Endothelial cell of umbilical vein (primary cell): ENCODE data around the gene NOP9. TPM values are rescaled to one million over a fixed set of nuclear protein-coding genes. Genes with fewer than 3 reads are reported as not detected.
A peak's percentile ranks its signal among the peaks of the same experiment; 100 is the strongest.

Experiments used
- BruUV-seq: library from RNA; stranded (reverse); fragments of 400-500 nt; replicated peaks from 2 replicates; lab custom pipeline; 2021; lab: Mats Ljungman, UMichigan
- CTCF ChIA-PET: fragments of 300-600, 350-600 bp; sonication (Branson Sonifier 250); formaldehyde crosslinking; loops from one replicate; lab custom pipeline; 2021; ENCODE audit warnings: antibody characterized with exemption, inconsistent platforms; lab: Charles Lee
- POLR2A ChIA-PET: fragments of 300-600, 350-600 bp; sonication (Branson Sonifier 250); formaldehyde crosslinking; loops from one replicate; lab custom pipeline; 2021; ENCODE audit warnings: antibody characterized with exemption, inconsistent platforms; lab: Charles Lee
- DNase-seq: peaks from one replicate; pipeline ENCODE4 v3.0.0-alpha.2; 2011; ENCODE audit warnings: low read depth, low spot score
- FAIRE-seq: peaks from 2 replicates; lab custom pipeline; 2011; peaks lifted over from hg19 to GRCh38; lab: Jason Lieb, UNC
- H2AFZ ChIP-seq: 2 replicates; pipeline ENCODE4 v1.6.0; 2012; ENCODE audit warnings: low read depth, low read length, control low read depth, inconsistent platforms
- H3K27ac ChIP-seq: 2 replicates; pipeline ENCODE4 v1.5.1; 2011; ENCODE audit warnings: low read depth, mild to moderate bottlenecking, control low read depth, low read length, moderate library complexity; ENCODE audit not compliant: insufficient read depth
- H3K27me3 ChIP-seq, 2 experiments: 2 replicates each; pipeline versions ENCODE4 v1.6.0 to v1.6.1; 2011; ENCODE audit warnings: low read length in 2 of 2, mixed read lengths in 1 of 2; ENCODE audit not compliant: control insufficient read depth in 2 of 2, insufficient read depth in 2 of 2
- H3K36me3 ChIP-seq, 2 experiments: 2 replicates in 1 of 2; 3 replicates in 1 of 2; pipeline ENCODE4 v1.5.1; 2011; ENCODE audit warnings: low read length in 2 of 2, mild to moderate bottlenecking in 1 of 2, moderate library complexity in 1 of 2; ENCODE audit not compliant: control insufficient read depth in 2 of 2, insufficient read depth in 2 of 2; ENCODE audit errors: extremely low read depth in 1 of 2
- H3K4me1 ChIP-seq: 3 replicates; pipeline ENCODE4 v1.5.1; 2011; ENCODE audit warnings: mild to moderate bottlenecking, low read length; ENCODE audit not compliant: control insufficient read depth, insufficient read depth; ENCODE audit errors: extremely low read depth
- H3K4me2 ChIP-seq: 2 replicates; pipeline ENCODE4 v1.6.1; 2011; ENCODE audit warnings: low read length, control low read depth, mixed read lengths; ENCODE audit not compliant: insufficient read depth
- H3K4me3 ChIP-seq, 3 experiments: fragments of 200-600 bp in 1 of 3; sonication (generic), shearing (Covaris generic) in 1 of 3; replicated peaks in 1 of 3; 2 replicates each; pipeline ENCODE4 v1.5.1; 2011 to 2016; ENCODE audit warnings: control low read depth in 3 of 3, low read length in 3 of 3, mild to moderate bottlenecking in 2 of 3, inconsistent platforms in 1 of 3, low read depth in 1 of 3, moderate library complexity in 1 of 3; ENCODE audit not compliant: insufficient read depth in 1 of 3
- H3K79me2 ChIP-seq: 2 replicates; pipeline ENCODE4 v1.6.0; 2012; ENCODE audit warnings: low read length, inconsistent platforms; ENCODE audit not compliant: control insufficient read depth, insufficient read depth
- H3K9ac ChIP-seq: replicated peaks from 2 replicates; pipeline ENCODE3; 2011; ENCODE audit warnings: low read length, control low read depth; ENCODE audit not compliant: insufficient read depth; ENCODE audit errors: extremely low read depth
- H3K9me1 ChIP-seq: replicated peaks from 3 replicates; pipeline ENCODE4 v1.6.0; 2011; ENCODE audit warnings: mild to moderate bottlenecking, low read length; ENCODE audit not compliant: control insufficient read depth, insufficient read depth; ENCODE audit errors: extremely low read depth
- H3K9me3 ChIP-seq: replicated peaks from 2 replicates; pipeline ENCODE4 v1.5.1; 2012; ENCODE audit warnings: low read length, inconsistent platforms; ENCODE audit not compliant: control insufficient read depth, insufficient read depth
- H4K20me1 ChIP-seq: replicated peaks from 2 replicates; pipeline ENCODE3; 2011; ENCODE audit warnings: mild to moderate bottlenecking, low read length; ENCODE audit not compliant: control insufficient read depth, insufficient read depth; ENCODE audit errors: extremely low read depth
- EZH2 ChIP-seq: IDR thresholded peaks from 2 replicates; pipeline ENCODE4 v1.6.1; 2012; ENCODE audit warnings: borderline replicate concordance, low read depth, mild to moderate bottlenecking, moderate library complexity, low read length, inconsistent platforms; ENCODE audit not compliant: severe bottlenecking
- FOS ChIP-seq: IDR thresholded peaks from 2 replicates; pipeline ENCODE4 v1.6.1; 2011; ENCODE audit warnings: mild to moderate bottlenecking, low read length, moderate library complexity, borderline replicate concordance; ENCODE audit not compliant: insufficient read depth
- GATA2 ChIP-seq: IDR thresholded peaks from 2 replicates; pipeline ENCODE4 v1.7.0; 2011; ENCODE audit warnings: low read depth, mild to moderate bottlenecking, moderate library complexity, mixed read lengths, low read length; ENCODE audit not compliant: insufficient read length, insufficient read depth
- JUN ChIP-seq: IDR thresholded peaks from 2 replicates; pipeline ENCODE4 v1.6.1; 2011; ENCODE audit warnings: borderline replicate concordance, low read depth; ENCODE audit not compliant: insufficient read length, insufficient read depth
- MYC ChIP-seq: IDR thresholded peaks from one replicate; pipeline ENCODE4 v1.6.1; 2011; ENCODE audit warnings: mild to moderate bottlenecking, low read depth, low read length
- POLR2A ChIP-seq: IDR thresholded peaks from 2 replicates; pipeline ENCODE4 v1.6.1; 2012; ENCODE audit warnings: low read depth, mild to moderate bottlenecking, control low read depth, low read length
- POLR2AphosphoS5 ChIP-seq: IDR thresholded peaks from 2 replicates; pipeline ENCODE4 v1.6.1; 2012; ENCODE audit warnings: low read depth, mild to moderate bottlenecking, control low read depth, low read length, moderate library complexity; ENCODE audit not compliant: insufficient read depth
- dilution Hi-C: fragments of 300-500 bp; cut with MboI; formaldehyde crosslinking; loops from one replicate; pipeline ENCODE4 v1.15.0; 2019; ENCODE audit warnings: low sequenced_read_pairs; ENCODE audit not compliant: extremely low pct_ligation_motif_present
- intact Hi-C: fragments of 100-400 bp; cut with micrococcal nuclease; formaldehyde crosslinking; loops from one replicate; pipeline ENCODE4 v1.10.0; 2022
- polyA plus RNA-seq, 4 experiments: library from polyadenylated mRNA; depleted of rRNA in 3 of 4; stranded (reverse) in 3 of 4; unstranded in 1 of 4; fragments of >200 nt; gene quantifications; 2 replicates each; pipeline versions ENCODE4 v1.2.1 to v1.2.3, GENCODE V29; 2011 to 2012; ENCODE audit warnings: missing spikeins in 1 of 4
- total RNA-seq: library from RNA; stranded (reverse); gene quantifications from 2 replicates; pipeline ENCODE4 v1.2.3, GENCODE V29; 2021
- TF ChIP-seq, protein P1 (sequence below): IDR thresholded peaks from 2 replicates; pipeline ENCODE4 v1.6.1; 2011; ENCODE audit not compliant: insufficient read depth, insufficient read length
- TF ChIP-seq, protein P2 (sequence below), 2 donors: IDR thresholded peaks; 1 replicate in 1 of 2; 2 replicates in 1 of 2; pipeline ENCODE4 v1.5.1; 2011; ENCODE audit warnings: low read length in 2 of 2, mild to moderate bottlenecking in 2 of 2, moderate library complexity in 2 of 2, control low read depth in 1 of 2, inconsistent platforms in 1 of 2, low read depth in 1 of 2; ENCODE audit not compliant: insufficient read depth in 1 of 2; ENCODE audit errors: extremely low read depth in 1 of 2

The NOP9 gene
- total and polyA plus RNA-seq, 2 donors (not counting 3 experiments of a cell fraction or from before 2014, with no cell fraction given), result 16.2 to 31.0 TPM

DNA sequence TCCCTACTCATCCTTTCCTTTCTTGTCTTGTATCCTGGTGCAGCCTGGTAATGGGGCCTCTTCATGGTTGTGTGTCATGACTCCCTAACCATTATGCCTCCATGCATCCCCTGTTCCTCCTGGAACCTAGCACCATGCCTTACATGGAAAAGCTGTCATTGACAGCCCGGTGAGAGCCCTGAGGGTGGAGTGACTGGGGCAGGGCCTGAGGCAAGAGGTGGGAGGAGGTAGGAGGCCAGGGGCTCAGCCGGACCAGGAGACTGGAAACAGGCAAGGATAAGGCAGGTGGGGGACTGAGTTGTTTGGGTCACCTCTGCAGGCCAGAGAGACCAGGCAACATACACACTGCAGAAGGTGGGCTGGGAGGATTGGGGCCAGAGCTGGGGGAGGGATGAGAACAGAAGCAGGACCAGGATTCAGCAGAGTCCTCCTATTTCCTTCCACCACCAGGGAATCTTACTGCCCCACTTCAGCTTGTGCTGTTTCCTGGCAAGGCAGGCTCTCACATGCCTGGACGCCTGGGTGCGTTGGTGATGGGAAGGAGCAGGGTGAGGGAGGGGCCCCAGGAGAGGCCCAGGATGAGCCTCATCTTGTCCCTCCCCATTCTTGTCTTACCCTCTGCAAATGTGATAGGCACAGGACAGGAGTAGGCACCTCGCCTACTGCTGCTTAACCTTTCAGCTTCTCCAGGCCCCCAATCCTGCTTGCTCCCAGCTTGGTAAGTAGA lies 10.1 kb downstream of the NOP9 start, which contains the start of gene LTB4R2:
TSS of gene LTB4R2 (plus strand) at position 603 of the 727 bp plus-strand sequence. CDS start 525 bp downstream, outside the sequence.
- H3K9me1 ChIP-seq, result no peaks in the 10 kb centered on the region
- peak within 1 kb of the TSS; percentile 91 for H3K27ac ChIP-seq
- no peaks in the 10 kb centered on the region for H3K27me3 ChIP-seq
- ChIA-PET CTCF (interaction anchor here (1.1 to 7.4 kb wide), 11 partner anchors 11 to 195 kb away, joined by 3 to 122 read pairs (median 13); partner anchors contain the start of genes CHMP4A, DCAF11, DHRS1 and IRF9), POLR2A (interaction anchor here (1.3 kb wide), 1 partner anchor 67 kb away, joined by 5 read pairs; the partner anchor contains the start of gene TINF2)
- H3K79me2 ChIP-seq, result no peaks in the 10 kb centered on the region
- dilution Hi-C loops, result no loop called here
- BruUV-seq, result no TSS peak
- H3K9me3 ChIP-seq, result no peaks in the 10 kb centered on the region
- H3K9ac ChIP-seq, result peak within 1 kb of the TSS; percentile 17
- DNase-seq, result no peak
- TF ChIP-seq GATA2, result no peak
- TF ChIP-seq FOS, result no peak
- no peak for TF ChIP-seq POLR2A
- no peak for TF ChIP-seq EZH2
- no peak for TF ChIP-seq POLR2AphosphoS5
- no peak for TF ChIP-seq JUN
- no peak for TF ChIP-seq MYC
- TF ChIP-seq, protein P1, sequence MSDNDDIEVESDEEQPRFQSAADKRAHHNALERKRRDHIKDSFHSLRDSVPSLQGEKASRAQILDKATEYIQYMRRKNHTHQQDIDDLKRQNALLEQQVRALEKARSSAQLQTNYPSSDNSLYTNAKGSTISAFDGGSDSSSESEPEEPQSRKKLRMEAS, result no peak
- TF ChIP-seq, protein P2, sequence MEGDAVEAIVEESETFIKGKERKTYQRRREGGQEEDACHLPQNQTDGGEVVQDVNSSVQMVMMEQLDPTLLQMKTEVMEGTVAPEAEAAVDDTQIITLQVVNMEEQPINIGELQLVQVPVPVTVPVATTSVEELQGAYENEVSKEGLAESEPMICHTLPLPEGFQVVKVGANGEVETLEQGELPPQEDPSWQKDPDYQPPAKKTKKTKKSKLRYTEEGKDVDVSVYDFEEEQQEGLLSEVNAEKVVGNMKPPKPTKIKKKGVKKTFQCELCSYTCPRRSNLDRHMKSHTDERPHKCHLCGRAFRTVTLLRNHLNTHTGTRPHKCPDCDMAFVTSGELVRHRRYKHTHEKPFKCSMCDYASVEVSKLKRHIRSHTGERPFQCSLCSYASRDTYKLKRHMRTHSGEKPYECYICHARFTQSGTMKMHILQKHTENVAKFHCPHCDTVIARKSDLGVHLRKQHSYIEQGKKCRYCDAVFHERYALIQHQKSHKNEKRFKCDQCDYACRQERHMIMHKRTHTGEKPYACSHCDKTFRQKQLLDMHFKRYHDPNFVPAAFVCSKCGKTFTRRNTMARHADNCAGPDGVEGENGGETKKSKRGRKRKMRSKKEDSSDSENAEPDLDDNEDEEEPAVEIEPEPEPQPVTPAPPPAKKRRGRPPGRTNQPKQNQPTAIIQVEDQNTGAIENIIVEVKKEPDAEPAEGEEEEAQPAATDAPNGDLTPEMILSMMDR (IDR thresholded peaks at IDR 0.05; ENCODE audit: extremely low read depth in 1 of 2, insufficient read depth in 1 of 2, low read depth in 1 of 2, low read length in 2 of 2), result no peak
- H2AFZ ChIP-seq, result peak within 1 kb of the TSS; percentile 25
- intact Hi-C loops, result no loop called here
- peaks cover 0 to 18% of the 10 kb centered on the region in 2 experiments for H3K36me3 ChIP-seq
- H3K4me3 ChIP-seq, result peak within 1 kb of the TSS in 1 of 3 experiments; percentile 19
- peaks cover 48% of the 10 kb centered on the region for H3K4me1 ChIP-seq
- peak within 1 kb of the TSS; percentile 1 for H3K4me2 ChIP-seq
- no peak for FAIRE-seq
- no peaks in the 10 kb centered on the region for H4K20me1 ChIP-seq
